GM08714 (cell line): ENCODE results near the gene ADAM30.

Source experiments
- H3K4me3 ChIP-seq: fragments of 200-500 bp; sonication (Bioruptor generic); 2 replicates; pipeline ENCODE4 v1.5.1; 2014; ENCODE audit warnings: mild to moderate bottlenecking, low read length, inconsistent platforms
- ZNF274 ChIP-seq: IDR thresholded peaks from 2 replicates; pipeline ENCODE4 v1.6.1; 2012; ENCODE audit warnings: mild to moderate bottlenecking, low read depth, low read length

Gene ADAM30

DNA sequence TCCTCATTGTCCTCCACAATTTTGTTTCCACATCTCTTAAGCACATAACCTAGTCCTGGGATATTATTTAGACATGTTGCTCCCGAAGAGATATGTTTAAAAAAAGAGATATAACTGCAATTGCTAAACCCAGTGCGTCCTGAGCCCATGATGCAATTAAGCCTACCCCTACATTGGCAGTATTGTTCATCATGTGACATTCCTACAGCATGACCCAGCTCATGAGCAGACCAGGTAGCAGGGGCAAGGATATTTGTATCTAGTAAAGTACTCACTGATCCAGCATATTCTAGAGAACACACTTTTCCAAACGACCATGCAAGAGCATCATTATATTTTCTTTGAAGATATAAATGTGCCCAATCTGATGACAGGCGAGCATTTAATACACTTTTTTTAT is 1.2 kb downstream of the ADAM30 start:
- no peak overlapping the region for H3K4me3 ChIP-seq
- TF ChIP-seq ZNF274, result no peak

DNA sequence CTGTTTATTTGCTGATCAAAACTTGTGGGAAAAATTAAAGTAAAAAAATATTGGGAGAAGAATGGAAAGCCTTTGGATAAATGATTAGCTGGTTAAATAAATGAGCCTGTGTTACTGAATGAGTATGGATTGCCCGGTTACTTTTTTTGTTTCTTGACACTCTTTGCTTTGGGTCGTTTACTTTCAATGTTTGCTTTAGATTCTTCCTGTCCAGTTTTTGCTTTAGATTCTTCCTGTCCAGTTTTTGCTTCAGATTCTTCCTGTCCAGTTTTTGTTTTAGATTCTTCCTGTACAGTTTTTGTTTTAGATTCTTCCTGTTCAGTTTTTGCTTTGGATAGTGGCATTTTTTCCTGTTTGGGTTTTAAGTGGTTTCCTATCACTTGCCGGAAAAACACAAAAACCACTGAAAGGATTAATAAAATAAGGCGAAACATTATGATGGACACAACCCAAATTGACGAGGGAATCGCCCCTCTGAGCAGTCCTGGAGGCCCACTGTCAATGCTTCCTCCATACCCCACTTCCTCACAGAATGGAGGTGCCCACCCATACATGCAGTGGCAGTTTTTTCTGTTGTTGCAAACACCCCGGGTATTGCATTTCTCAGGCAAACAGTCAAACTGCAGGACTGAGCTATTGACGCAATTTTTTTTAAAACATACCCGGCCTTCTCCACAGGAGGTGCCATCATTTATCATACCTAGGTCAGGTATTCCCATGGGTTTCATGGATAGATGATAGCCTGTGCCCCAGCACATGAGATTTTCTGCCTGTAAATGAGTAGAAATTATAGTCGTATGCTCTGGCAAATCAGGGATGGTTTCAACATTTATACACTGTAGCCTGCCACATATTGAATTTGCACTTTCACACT is 2.3 kb downstream of the ADAM30 start:
- TF ChIP-seq ZNF274, result no peak
- no peak overlapping the region for H3K4me3 ChIP-seq

DNA sequence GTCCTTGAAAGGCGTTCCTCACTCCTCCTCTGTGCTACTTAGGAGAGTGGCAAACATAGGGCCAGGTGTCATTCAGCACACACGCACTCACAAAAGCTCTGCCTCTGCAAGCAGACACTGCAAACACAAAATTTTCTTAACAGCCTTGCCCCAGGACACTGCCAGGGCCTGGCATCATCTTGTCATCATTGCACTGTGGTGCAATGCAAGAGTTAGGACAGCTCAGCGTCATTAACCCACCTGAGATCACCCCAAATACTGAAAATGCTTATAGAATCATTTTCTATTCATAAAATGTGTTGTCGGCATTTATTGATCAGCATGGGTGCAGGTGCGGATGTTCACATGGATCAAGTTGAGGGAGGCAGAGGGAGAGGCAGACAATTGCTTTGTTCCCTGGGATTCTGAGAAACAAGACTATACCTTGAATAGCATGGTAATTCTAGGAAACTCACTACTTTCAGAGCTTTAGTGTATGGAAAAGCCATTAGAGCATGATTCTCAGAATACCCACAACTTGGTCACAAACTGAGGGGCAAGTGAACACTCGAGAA is 3.0 kb downstream of the ADAM30 start:
- H3K4me3 ChIP-seq, result no peak overlapping the region
- TF ChIP-seq ZNF274, result no peak

DNA sequence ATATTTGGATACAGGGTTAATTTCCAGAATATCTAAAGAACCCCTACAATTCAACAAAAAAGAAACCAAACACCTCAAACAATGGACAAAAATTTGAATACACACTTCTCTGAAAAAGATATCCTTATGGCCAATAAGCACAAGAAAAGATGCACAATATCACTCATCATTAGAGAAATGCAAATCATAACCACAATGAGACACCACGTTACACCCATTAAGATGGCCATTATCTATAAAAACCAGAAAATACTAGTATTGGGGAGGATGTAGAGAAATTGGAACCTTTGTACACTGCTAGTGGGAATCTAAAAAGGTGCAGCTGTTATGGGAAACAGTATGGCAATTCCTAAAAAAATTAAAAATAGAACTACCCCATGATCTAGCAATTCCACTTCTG is 4.9 kb downstream of the ADAM30 start:
- no peak overlapping the region for H3K4me3 ChIP-seq
- no peak for TF ChIP-seq ZNF274

DNA sequence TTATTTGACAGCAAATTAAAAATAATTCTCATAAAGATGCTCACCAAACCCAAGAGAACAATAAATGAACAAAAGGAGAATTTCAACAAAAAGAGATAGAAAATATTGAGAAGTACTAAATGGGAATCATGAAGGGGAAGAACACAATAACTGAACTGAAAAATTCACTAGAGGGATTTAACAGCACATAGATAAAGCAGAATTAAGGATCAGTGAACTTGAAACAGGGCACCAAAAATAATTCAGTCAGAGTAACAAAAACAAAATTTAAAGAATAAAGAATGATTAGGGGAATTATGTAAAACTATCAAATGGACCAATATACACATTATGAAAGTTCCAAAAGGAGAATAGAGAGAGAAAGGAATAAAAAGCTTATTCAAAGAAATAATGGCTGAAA is 7.8 kb downstream of the ADAM30 start:
- TF ChIP-seq ZNF274, result no peak
- H3K4me3 ChIP-seq, result no peak overlapping the region

DNA sequence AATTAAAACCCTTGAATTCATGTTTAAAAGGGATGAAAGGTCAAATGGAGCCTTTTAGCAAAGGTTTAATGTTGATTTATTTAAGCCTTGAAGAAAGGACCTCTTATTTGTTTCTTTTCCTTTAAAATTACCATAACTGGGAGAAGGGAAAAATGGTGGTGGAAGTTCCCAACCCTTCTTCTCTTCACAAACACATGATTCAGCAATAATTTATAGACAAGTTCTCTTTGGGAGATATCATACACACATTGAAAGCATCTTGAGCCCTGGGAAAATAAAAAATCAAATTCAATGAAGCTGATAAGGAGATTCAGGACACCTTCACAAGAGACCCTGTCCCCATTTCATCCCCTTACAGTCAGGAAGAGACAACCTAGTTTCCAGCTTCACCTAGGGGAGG is 8.9 kb downstream of the ADAM30 start:
- TF ChIP-seq ZNF274, result no peak
- H3K4me3 ChIP-seq, result no peak overlapping the region

DNA sequence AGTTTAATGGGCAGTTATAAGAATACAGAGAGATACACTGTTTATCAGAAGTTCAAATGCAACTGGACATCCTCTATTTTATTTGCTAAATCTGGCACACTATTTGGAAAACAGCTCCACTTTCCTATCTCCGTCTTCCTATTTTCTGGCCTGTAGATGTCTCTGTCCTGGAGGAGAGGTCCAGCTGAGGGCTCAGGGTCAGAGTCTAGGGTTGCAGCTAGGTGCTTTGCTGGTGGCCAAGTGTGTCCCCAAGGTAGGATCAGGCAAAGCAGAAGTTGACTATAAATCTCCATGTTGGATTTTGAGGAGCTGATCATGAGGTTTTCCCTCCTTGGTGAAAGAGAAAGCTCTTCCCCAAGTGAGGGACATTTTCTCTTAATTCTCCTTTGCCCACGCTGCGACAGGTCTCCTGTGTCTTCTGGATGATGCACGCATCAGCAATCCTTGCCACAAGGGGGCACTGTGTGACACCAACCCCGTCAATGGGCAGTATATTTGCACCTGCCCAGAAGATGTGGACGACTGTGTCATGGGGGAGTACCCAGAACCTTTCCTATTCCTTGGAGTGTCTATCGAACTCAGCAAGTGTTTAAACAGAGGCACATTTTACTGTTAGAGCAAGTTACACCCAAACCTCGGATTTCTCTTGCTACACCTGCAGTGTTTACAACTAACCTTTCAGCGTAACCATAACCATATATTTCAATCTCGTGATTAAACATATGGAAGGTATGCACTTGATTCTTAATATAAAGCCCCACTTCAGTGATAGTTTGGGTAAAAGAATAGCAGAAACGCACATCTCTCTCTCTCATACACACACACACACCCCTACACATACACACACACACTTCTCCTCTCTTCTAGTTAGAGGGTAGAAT is 10.2 kb downstream of the ADAM30 start:
- no peak for TF ChIP-seq ZNF274
- H3K4me3 ChIP-seq, result no peak overlapping the region

DNA sequence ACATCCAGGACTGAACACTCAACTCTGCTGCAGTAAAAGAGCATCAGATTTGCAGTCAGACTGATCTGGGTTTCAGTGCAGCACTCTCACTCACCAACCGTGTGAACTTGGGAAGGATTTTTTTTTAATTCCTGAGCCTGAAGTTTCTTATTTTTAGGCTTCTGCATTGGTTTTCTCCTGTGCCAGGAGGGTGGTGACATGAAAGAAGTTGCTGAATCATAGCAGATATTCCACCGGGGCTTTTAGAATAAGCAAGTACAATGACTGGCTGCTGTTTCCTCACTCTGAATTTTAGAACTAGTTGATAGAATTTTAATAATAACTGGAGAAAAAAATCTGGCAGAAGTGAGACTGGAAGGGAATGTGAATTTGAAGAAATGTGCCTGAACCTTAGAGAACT is 11.6 kb downstream of the ADAM30 start:
- H3K4me3 ChIP-seq, result no peak overlapping the region
- no peak for TF ChIP-seq ZNF274

DNA sequence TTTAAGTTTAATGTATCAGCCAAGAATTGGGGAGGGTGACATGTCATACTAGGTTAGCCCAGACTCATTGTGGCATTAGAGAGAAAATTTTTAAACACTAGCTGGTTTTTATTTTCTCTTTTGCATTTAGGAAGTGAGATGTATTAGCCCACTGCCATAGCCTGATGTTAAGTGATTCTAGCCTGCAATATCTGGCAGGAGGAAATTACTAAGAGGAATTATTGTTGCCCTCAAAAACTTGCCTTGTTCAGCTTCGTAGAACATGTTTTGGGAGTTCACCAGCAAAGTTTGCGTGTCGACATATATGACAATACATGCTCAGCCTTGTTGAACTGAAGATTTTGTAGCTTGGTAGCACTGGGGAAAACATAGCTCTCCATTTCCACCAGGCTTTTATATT is 12.5 kb downstream of the ADAM30 start:
- TF ChIP-seq ZNF274, result no peak
- no peak overlapping the region for H3K4me3 ChIP-seq

DNA sequence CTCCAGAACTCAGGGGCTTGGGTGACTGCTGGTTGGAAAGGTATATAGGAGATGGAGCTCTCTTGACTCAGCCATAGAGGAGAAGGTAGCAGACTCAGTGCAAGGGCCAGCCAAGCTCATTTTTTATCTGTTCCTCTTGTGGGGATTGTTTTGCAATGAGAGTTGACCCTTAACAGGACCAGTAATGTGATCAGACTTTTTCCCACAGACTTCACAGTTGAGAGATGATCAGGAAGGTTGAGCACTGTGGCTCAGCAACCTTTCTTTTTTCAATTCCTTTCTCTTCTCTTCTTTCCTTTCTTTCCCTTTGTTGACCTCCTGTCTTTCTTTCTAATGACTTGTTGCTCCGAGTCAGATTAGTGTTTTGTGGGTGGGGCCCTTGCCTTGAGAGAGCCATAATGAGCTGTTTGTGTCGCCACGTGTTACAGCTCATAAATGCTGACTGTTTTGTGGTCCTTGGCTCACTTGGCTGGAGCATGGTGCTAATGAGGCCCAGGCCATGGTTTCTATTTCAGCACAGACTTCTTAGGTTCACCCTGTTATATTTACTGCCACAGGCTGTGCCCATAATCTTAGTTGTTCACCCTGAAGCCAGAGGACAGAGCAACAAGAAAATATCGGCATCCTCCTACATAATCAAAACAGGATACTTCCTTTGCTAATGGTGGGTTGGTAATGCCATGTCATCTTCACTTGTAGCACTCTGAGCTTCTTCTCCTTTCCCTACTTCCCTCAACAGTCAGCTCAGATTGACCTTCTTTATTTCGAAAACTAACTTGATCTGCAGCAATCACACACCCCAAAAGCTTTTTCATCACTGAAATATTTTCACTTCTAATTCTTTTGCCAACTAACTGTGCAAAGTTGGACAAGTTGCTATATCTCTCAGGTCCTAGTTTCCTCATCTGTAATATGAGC is 13.9 kb downstream of the ADAM30 start:
- no peak overlapping the region for H3K4me3 ChIP-seq
- no peak for TF ChIP-seq ZNF274

DNA sequence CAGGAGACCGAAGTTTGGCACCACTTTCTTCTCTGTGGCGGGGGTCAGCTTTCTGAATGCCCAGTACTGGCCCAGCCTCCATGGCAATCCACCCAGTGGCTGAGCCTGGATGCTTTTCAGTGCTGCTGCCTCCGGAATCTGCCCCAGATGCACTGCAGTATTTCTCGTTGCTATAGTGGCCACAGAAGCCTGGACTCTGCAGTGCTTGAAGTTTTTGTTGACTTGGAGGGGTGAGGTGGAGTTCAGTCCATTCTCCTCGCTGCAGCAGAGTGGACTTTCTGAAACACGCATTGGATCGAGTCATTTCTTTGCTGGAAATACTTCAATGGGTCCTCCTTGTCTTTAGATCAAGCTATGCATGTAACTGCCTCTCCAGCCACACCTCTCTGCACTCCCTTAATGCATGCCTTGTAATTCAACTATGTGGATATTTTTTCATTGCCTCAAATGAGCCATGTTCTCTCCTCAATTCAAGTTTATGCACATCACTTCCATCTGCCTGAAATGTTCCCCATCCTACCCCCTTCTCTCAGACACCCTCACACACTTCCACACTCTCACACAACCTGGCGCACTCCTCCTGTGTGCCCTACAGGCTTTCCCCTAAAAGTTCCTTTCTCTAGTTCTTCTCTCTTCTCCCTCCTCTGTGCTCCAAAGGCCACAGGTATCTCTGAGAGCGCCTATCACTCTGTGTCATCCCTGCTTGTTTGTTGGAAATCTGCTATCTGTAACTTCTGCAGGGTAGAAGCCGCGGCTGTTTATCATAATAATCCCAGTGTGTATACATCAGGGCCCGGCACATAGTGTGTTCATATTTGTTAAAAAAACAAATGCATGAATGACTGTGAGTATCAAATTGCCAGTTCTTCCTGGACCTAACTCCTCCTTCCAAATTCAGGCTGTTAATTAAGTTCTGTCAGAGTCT is 16.5 kb downstream of the ADAM30 start:
- no peak overlapping the region for H3K4me3 ChIP-seq
- TF ChIP-seq ZNF274, result no peak

DNA sequence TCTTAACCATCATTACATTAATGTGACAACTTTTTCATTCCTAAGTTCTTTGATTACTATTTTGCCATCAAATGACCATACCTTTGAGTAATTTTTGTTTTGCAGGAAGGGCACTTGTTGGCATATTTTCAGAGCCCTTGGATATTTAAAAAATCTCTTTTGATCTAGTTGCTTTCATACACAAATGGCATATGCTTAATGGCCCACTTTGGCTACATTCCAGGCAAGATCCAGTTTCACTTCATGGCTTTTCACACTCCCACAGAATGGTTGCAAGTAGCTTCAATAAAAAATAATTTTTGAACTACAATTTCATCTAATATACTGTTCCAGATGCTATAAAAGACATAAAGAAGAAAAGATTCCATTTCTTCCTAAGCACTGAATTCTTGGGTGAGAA is 18.1 kb downstream of the ADAM30 start:
- no peak for TF ChIP-seq ZNF274
- no peak overlapping the region for H3K4me3 ChIP-seq

DNA sequence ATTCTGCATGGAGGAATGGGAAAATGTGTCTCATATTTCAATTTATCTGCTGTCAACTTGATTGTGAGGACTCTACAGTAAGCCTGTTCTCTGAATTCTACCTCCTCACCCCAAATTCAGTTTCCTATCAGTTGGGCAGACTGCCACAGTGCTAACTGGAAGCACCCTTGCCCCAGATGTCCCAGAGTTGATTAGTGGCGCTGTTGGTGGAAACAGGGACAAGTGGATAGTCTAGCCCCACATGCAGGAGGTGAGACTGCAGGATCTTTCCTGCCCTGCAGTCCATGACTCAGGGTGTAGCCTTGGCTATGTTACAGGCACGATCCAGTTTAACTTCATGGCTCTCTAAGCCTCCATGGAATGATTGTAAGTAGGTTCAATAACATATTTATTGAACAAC is 22.1 kb downstream of the ADAM30 start:
- no peak for TF ChIP-seq ZNF274
- H3K4me3 ChIP-seq, result no peak overlapping the region
